ENCODE data around the gene DYNAP. TPM values are rescaled to one million over a fixed set of nuclear protein-coding genes. Genes with fewer than 3 reads are reported as not detected.

DYNAP gene
- not detected in 2 replicates for total RNA-seq

GRCh38 chr18:54590945-54591344, at the start of gene DYNAP:
Gene DYNAP (plus strand): TSS chr18:54591245. CDS start chr18:54591283, 38 bp downstream.

Other genes with a start within 250 kb of the DYNAP start
- gene STARD6, start 233.4 kb upstream of the DYNAP start, total RNA-seq = 0.29 and 0.33 TPM in 2 replicates
- gene C18orf54, start 233.3 kb upstream of the DYNAP start, total RNA-seq = 3.9 and 7.0 TPM in 2 replicates
- gene RAB27B, start 237.2 kb downstream of the DYNAP start, total RNA-seq = under 0.01 and 0.10 TPM in 2 replicates

Data from vein endothelial cell (primary cell).